ENCODE measurements around the gene TTC39B. TPM values are rescaled to one million over a fixed set of nuclear protein-coding genes. Genes with fewer than 3 reads are reported as not detected.

TTC39B gene
- total and polyA plus RNA-seq, 11 donors, result 0.42 to 5.9 (median 1.2) TPM

DNA sequence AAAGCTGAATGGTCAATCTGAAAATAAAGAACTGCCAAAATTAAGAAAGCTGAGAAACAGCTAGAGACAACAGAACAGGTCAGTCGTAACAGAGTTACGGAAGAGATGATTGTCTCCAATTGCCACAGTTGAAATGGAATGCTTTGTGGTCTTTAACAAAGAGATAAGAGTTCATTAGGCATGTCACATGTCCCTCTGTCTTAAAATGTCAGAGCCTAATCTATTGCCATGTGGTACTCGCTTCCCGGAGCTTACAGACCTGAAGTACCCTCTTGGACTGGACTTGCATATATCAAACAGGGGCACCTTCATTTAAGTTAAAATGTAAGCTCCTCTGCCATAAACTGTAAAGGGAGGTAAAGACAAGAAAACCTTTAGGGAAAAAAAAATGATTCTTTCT is 19.7 kb downstream of the TTC39B start:
- TF ChIP-seq, protein P1, sequence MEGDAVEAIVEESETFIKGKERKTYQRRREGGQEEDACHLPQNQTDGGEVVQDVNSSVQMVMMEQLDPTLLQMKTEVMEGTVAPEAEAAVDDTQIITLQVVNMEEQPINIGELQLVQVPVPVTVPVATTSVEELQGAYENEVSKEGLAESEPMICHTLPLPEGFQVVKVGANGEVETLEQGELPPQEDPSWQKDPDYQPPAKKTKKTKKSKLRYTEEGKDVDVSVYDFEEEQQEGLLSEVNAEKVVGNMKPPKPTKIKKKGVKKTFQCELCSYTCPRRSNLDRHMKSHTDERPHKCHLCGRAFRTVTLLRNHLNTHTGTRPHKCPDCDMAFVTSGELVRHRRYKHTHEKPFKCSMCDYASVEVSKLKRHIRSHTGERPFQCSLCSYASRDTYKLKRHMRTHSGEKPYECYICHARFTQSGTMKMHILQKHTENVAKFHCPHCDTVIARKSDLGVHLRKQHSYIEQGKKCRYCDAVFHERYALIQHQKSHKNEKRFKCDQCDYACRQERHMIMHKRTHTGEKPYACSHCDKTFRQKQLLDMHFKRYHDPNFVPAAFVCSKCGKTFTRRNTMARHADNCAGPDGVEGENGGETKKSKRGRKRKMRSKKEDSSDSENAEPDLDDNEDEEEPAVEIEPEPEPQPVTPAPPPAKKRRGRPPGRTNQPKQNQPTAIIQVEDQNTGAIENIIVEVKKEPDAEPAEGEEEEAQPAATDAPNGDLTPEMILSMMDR (IDR thresholded peaks at IDR 0.05), result no peak
- no peak for TF ChIP-seq POLR2A (IDR thresholded peaks at IDR 0.05)
- intact Hi-C loops (cut with DNase I), result no loop called here
- ATAC-seq, result no peak
- Histone ChIP-seq H3K36me3 (no peaks in the 10 kb centered on the region), H3K9me3 (peaks cover 0 to 9% (median 0%) of the 10 kb centered on the region in 12 donors), H3K4me3 (no peak overlapping the region), H3K27me3 (no peaks in the 10 kb centered on the region), H3K27ac (no peak overlapping the region), H3K4me1 (no peaks in the 10 kb centered on the region)
- no peak for DNase-seq
- 68 to 76% (median 71%) methylated on average over 4 of the region's 4 CpGs for WGBS, 4 donors

DNA sequence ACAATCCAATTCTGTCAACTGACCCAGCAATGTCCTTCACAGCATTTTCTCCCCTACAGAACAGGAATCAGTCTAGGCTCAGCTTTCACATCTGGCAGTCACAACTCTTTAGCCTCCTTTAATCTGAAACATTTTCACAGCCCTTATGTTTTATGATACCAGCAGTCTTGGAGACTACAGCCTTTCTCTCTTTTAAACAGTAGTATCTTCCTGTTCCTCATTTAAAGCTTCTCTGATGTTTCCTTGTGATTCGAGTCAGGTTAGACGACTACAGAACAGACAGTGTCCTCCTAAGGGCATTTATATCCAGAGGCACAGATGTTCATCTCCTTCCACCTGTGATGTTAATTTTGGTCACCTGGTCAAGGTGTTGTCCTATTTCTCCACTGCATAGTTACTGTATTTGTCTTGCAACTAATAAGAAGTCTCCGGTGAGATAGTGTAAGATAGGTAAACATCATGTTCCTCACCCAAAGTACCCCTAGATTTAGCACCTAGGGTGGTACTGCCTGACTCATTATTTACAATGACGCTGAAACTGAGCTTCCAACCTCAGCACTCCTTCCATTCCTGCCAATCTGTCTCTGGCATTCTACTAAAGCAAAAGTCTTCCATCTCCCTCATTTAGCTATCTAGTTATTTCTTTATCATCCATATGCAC is 20.7 kb downstream of the TTC39B start:
- ATAC-seq (no peak), DNase-seq (no peak)
- peaks cover 0 to 9% (median 0%) of the 10 kb centered on the region in 12 donors for H3K9me3 ChIP-seq
- H3K36me3 ChIP-seq, result no peaks in the 10 kb centered on the region
- no peaks in the 10 kb centered on the region for H3K4me1 ChIP-seq
- no peaks in the 10 kb centered on the region for H3K27me3 ChIP-seq
- no peak overlapping the region for H3K4me3 ChIP-seq
- no peak overlapping the region for H3K27ac ChIP-seq
- TF ChIP-seq, protein P1 (IDR thresholded peaks at IDR 0.05), result no peak
- TF ChIP-seq POLR2A (IDR thresholded peaks at IDR 0.05), result no peak
- intact Hi-C loops (cut with DNase I), result no loop called here
- WGBS, 4 donors, result 71 to 93% (median 89%) methylated on average over 4 of the region's 4 CpGs

DNA sequence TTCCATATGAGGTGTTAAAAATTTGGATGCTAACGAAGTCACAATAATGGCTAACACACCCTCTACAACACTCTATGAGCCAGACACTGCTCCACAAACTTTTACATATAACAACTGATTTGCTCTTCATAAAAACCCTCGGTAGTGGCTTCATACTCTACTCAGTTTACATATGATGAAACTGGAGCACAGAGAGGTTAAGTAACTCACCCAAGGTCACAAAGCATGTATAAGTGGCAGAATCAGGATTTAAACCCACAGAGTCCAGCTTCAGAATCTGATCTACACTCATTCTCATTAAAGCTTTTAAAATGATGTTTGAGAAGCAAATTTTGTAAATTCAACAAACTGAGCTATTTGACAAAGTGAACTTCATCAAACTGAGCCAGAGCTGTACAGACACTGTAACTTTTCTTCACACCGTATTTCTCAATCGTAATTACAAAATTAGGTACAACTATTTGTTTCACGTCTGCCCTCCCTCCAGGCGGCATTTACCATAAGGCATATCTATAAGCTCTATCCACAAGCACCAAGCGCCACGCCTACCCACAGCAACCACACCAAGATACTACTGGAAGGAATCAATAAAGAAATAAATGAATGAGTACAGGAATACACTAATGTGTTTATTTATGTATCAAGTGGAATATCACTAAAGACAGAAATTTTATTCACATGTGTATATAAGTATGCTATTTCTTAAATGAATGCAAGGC is 24.3 kb downstream of the TTC39B start:
- no peaks in the 10 kb centered on the region for H3K36me3 ChIP-seq
- H3K27me3 ChIP-seq, result no peaks in the 10 kb centered on the region
- intact Hi-C loops (cut with DNase I), result loop anchor here in 1 of 10 donors (5.0 kb wide), 1 partner anchor 325 kb away; no protein-coding TSS in a partner anchor
- no peak overlapping the region for H3K27ac ChIP-seq
- ATAC-seq, result no peak
- no peaks in the 10 kb centered on the region for H3K4me1 ChIP-seq
- 92 to 94% (median 94%) methylated on average over 8 of the region's 8 CpGs for WGBS, 4 donors
- H3K9me3 ChIP-seq, result no peaks in the 10 kb centered on the region
- DNase-seq, result no peak
- TF ChIP-seq POLR2A (IDR thresholded peaks at IDR 0.05), result no peak
- TF ChIP-seq, protein P1 (IDR thresholded peaks at IDR 0.05), result no peak
- no peak overlapping the region for H3K4me3 ChIP-seq

- no peak for TF ChIP-seq POLR2A (IDR thresholded peaks at IDR 0.05)
- ATAC-seq, result no peak
These were observed 26.4 kb downstream of the TTC39B start for GRCh38 chr9:15280647-15281046.

More at GRCh38 chr9:15280647-15281046, 26.4 kb downstream of the TTC39B start:
- H3K27me3 ChIP-seq, result no peaks in the 10 kb centered on the region
- intact Hi-C loops (cut with DNase I), result loop anchor here in 1 of 10 donors (5.0 kb wide), 1 partner anchor 327 kb away; no protein-coding TSS in a partner anchor
- DNase-seq, result no peak
- H3K9me3 ChIP-seq, result no peaks in the 10 kb centered on the region
- no peak overlapping the region for H3K4me3 ChIP-seq
- H3K36me3 ChIP-seq, result no peaks in the 10 kb centered on the region
- WGBS, 4 donors, result 92 to 98% (median 95%) methylated on average over 3 of the region's 3 CpGs
- H3K4me1 ChIP-seq, result no peaks in the 10 kb centered on the region
- no peak overlapping the region for H3K27ac ChIP-seq

All from heart left ventricle (tissue), 16 donors.